ENCODE results near the gene MEGF8. TPM values are rescaled to one million over a fixed set of nuclear protein-coding genes. Genes with fewer than 3 reads are reported as not detected.

Gene MEGF8
- total and polyA plus RNA-seq, 9 of the 15 experiments (the other 6 are each of a cell fraction or from before 2014, with no cell fraction given), result 0.28 to 13.1 (median 3.0) TPM

DNA sequence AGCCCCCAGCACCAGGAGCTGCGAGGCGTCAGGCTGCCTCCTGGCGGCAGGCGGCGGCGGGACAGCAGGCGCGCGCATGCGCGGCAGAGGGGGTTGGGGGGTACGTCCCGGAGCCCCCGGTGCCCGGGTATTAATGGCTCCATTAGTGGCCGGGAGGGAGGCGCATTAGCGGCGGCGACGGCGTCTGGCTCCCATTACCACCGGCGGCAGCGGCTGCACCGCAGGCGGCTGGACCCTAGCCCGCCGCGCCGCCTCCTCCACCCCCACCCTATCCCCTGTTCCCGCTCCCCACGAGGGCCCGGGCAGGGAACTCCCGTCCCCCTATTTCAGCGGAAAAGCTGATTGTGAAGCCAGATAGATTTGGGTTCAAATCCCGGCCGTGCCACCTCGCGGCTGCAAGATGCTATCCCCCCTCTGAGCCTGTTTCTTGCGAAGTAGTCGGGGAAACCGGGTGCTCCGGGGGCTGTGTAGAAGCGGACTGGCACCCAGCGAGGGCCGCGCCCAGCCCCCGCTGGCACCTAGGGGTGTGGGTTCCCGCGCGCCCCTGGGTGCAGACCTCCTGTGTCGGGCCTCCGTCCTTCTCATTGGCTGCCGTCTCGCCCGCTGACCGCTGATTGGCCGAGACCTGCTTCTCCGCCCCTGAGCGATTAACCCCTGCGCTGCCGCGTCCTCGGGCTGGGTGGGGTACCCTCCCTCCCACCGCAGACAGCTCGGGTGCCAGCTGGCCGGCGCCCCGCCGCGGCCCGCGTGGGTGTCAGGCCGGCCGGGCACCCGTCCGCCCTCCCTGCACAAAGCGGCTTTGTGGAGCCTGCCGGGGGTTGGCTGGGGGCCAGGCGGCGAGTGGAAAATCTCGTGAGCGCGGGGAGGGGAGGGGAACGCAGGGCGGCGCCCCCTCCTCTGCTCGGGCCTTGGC, 45.3 kb upstream of the MEGF8 start (continued):
- TF ChIP-seq, protein P1, sequence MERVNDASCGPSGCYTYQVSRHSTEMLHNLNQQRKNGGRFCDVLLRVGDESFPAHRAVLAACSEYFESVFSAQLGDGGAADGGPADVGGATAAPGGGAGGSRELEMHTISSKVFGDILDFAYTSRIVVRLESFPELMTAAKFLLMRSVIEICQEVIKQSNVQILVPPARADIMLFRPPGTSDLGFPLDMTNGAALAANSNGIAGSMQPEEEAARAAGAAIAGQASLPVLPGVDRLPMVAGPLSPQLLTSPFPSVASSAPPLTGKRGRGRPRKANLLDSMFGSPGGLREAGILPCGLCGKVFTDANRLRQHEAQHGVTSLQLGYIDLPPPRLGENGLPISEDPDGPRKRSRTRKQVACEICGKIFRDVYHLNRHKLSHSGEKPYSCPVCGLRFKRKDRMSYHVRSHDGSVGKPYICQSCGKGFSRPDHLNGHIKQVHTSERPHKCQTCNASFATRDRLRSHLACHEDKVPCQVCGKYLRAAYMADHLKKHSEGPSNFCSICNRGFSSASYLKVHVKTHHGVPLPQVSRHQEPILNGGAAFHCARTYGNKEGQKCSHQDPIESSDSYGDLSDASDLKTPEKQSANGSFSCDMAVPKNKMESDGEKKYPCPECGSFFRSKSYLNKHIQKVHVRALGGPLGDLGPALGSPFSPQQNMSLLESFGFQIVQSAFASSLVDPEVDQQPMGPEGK (CRISPR knock-in tag; IDR thresholded peaks at IDR 0.05; ENCODE audit: borderline replicate concordance), result no peak
- TF ChIP-seq KDM4B (IDR thresholded peaks at IDR 0.05; ENCODE audit: borderline replicate concordance in 2 of 2, low read depth in 1 of 2), result peak in 1 of 2 experiments; percentile 32; a peak in 1 of 4 replicates
- no peak for TF ChIP-seq SRSF9 (IDR thresholded peaks at IDR 0.05; ENCODE audit: borderline replicate concordance, low read depth, low read length)
- no peak for TF ChIP-seq DNMT1 (IDR thresholded peaks at IDR 0.05)
- TF ChIP-seq, protein P2, sequence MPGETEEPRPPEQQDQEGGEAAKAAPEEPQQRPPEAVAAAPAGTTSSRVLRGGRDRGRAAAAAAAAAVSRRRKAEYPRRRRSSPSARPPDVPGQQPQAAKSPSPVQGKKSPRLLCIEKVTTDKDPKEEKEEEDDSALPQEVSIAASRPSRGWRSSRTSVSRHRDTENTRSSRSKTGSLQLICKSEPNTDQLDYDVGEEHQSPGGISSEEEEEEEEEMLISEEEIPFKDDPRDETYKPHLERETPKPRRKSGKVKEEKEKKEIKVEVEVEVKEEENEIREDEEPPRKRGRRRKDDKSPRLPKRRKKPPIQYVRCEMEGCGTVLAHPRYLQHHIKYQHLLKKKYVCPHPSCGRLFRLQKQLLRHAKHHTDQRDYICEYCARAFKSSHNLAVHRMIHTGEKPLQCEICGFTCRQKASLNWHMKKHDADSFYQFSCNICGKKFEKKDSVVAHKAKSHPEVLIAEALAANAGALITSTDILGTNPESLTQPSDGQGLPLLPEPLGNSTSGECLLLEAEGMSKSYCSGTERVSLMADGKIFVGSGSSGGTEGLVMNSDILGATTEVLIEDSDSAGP (CRISPR knock-in tag; IDR thresholded peaks at IDR 0.05), result no peak
- TF ChIP-seq ZNF586 (CRISPR knock-in tag; conservative IDR thresholded peaks at IDR 0.05), result no peak
- TF ChIP-seq ZNF263 (CRISPR knock-in tag; IDR thresholded peaks at IDR 0.05; ENCODE audit: borderline replicate concordance), result 0 out of 2 replicates have a peak, but pooled peaks have one; percentile 30
- TF ChIP-seq, protein P3, sequence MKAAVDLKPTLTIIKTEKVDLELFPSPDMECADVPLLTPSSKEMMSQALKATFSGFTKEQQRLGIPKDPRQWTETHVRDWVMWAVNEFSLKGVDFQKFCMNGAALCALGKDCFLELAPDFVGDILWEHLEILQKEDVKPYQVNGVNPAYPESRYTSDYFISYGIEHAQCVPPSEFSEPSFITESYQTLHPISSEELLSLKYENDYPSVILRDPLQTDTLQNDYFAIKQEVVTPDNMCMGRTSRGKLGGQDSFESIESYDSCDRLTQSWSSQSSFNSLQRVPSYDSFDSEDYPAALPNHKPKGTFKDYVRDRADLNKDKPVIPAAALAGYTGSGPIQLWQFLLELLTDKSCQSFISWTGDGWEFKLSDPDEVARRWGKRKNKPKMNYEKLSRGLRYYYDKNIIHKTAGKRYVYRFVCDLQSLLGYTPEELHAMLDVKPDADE (conservative IDR thresholded peaks at IDR 0.05; ENCODE audit: control insufficient read depth, low read depth, low read length), result peak; percentile 39; the same call in 1 of the 2 replicates
- TF ChIP-seq, protein P4, sequence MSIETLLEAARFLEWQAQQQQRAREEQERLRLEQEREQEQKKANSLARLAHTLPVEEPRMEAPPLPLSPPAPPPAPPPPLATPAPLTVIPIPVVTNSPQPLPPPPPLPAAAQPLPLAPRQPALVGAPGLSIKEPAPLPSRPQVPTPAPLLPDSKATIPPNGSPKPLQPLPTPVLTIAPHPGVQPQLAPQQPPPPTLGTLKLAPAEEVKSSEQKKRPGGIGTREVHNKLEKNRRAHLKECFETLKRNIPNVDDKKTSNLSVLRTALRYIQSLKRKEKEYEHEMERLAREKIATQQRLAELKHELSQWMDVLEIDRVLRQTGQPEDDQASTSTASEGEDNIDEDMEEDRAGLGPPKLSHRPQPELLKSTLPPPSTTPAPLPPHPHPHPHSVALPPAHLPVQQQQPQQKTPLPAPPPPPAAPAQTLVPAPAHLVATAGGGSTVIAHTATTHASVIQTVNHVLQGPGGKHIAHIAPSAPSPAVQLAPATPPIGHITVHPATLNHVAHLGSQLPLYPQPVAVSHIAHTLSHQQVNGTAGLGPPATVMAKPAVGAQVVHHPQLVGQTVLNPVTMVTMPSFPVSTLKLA (conservative IDR thresholded peaks at IDR 0.05), result peak; percentile 40 to 67; a peak in 2 of 4 replicates
- TF ChIP-seq LARP7 (IDR thresholded peaks at IDR 0.05), result no peak
- TF ChIP-seq KLF1 (tag; IDR thresholded peaks at IDR 0.05), result peak; percentile 63
- no peak for TF ChIP-seq TARDBP (IDR thresholded peaks at IDR 0.05)
- TF ChIP-seq NFXL1 (CRISPR knock-in tag; IDR thresholded peaks at IDR 0.05), result no peak
- TF ChIP-seq POLR2A (conservative IDR thresholded peaks at IDR 0.05), result peak; percentile 70
- TF ChIP-seq ATF1 (CRISPR knock-in tag; IDR thresholded peaks at IDR 0.05), result no peak
- TF ChIP-seq ATF1 (tag; IDR thresholded peaks at IDR 0.05), result peak; percentile 79
- TF ChIP-seq, protein P5, sequence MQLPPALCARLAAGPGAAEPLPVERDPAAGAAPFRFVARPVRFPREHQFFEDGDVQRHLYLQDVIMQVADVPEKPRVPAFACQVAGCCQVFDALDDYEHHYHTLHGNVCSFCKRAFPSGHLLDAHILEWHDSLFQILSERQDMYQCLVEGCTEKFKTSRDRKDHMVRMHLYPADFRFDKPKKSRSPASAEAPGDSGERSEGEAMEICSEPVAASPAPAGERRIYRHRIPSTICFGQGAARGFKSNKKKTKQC (CRISPR knock-in tag; IDR thresholded peaks at IDR 0.05), result peak; percentile 37; the same call in 1 of the 2 replicates
- TF ChIP-seq KAT7 (CRISPR knock-in tag; IDR thresholded peaks at IDR 0.05; ENCODE audit: borderline replicate concordance), result peak; percentile 93
- no peak for TF ChIP-seq CBX2 (IDR thresholded peaks at IDR 0.05; ENCODE audit: insufficient read depth, low read length, poor library complexity, severe bottlenecking)
- TF ChIP-seq KLF6 (CRISPR knock-in tag; IDR thresholded peaks at IDR 0.05; ENCODE audit: borderline replicate concordance), result no peak

Measured in K562 (cell line).